GM19463 (cell line): ENCODE results near the gene IL21R.

ENCODE experiments used
- ATAC-seq: cut with Tn5 transposase; IDR thresholded peaks from one replicate; pipeline ENCODE4 v1.9.1; 2021; ENCODE audit warnings: mild to moderate bottlenecking, moderate library complexity; ENCODE audit not compliant: unreplicated experiment

Gene IL21R

DNA sequence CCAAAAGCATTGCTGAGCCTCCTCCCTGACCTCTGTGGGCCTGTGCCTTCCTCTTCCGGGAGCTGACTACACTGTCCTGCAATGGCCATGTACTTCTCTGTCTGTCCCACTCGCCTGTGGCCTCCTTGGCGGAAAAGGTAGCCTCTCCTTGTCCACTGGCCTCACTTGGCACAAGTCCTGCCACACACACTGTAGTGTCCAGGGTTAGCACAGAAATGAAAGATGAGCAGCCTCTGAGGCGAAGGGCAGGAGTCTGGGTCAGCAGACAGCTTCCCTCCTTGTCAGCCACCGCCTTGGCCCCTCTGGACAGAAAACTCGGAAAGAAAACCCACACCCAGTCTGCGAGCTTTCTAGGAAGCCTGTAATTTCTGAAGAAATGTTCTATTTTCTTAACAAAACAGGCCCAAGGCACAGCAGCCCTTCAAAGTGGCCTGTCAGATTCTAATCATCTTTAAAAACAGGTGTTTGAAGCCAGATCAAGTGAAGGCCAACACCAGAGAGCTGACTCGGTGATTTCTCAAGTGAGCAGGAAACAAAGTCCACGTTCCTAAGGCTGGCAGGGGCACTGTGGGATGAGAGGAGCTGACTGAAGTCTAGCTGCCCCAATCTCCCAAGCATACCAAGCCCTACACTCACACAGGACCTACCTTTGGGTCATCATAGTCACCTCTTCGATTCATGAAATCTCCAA, 80.6 kb downstream of the IL21R start:
- no peak for ATAC-seq

DNA sequence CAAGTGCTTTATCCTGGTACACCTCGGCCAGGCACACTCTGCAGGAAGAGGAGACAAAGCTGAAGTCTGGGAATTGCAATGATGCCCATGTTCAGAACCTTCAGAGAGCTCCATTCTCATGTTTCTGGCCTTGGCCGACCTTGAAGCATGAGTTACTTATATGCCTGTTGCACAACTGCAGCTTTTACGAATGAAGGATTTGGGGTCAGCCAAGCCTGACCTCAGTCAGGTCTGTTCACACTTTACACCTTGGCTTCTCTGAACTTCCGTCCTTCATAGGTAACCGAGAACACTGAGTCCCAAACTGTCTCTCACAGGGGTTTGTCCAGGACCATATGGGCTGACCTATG, 81.1 kb downstream of the IL21R start:
- ATAC-seq: no peak

GRCh38 chr16:27483624-27484023, 81.7 kb downstream of the IL21R start:
- ATAC-seq: no peak

DNA sequence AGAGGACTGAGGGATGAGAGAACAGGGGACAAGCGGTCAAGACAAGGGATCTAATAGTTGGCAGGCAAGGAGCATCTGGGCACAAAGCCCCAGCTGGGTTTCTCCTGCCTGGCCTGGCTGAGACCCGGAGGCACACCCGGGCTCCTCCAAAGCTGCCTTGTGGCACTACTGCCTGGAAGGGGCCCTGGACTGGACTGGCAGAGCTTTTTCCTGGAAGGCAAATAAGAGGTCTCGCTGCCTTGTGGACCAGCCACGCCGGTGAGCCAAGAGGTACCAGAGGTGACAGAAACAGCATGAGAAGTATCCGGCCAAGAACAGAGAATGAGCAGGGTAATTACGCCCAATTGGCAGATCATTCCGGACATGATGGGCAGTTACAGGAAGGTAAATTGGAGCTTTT, 83.2 kb downstream of the IL21R start:
- no peak for ATAC-seq

DNA sequence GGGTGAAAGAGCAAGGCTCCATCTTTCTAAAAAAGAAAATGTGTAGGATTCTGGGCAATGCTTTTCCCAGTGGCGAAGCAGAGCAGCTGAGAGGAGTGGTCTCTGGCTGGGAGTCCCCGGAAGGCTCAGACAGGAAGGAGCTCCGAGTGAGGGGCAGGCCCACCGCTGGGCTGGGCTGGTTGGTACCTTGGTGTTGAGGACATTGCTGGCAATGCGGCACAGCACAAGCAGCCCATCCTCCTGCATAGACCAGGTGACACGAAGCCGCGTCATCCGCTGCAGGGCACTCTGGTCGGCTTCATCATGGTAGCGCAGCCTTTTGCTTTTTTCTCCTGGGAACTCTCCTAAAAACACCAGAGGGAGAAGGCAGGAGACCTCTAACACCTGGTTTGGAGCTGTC, 83.8 kb downstream of the IL21R start:
- ATAC-seq: no peak

DNA sequence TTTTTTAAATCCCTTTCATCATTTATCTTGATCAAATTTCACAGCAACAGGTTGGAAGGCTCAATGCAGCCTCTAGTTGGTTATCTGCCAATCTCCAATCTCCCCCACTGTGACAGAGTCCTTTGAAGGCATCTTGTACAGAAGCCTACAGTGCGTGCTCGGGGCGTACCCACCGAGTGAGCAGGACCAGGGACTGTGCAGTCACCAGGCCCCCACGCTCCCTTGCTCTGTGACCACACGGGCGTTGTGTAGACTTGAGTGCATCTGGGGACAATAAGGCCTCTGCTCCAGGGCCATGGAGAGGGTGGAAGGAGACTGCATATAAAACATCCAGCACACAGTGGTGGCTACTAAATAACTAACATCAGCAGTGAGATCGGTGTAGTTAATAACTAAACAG, 84.4 kb downstream of the IL21R start:
- no peak for ATAC-seq

- no peak for ATAC-seq
These were observed 84.8 kb downstream of the IL21R start for GRCh38 chr16:27486760-27487159.

DNA sequence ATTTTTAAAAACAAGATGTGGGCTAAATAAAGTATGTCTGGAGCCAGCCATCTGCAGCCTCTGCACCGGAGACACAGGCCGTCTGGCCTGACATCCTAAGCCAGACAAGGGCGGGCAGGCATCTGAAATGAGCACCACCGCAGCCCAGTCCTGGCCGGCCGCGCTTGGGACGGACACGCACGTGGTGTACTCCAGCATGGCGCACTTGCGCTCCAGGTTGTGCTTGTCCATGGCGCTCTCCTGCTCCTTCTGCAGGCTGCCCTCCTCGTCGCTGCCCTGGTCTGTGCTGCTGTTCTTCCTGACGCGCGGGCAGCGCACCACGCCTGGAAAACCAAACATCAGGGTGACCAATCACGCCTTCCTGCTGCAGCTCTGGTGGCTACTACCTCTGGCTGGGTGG, 87.4 kb downstream of the IL21R start:
- ATAC-seq: no peak

DNA sequence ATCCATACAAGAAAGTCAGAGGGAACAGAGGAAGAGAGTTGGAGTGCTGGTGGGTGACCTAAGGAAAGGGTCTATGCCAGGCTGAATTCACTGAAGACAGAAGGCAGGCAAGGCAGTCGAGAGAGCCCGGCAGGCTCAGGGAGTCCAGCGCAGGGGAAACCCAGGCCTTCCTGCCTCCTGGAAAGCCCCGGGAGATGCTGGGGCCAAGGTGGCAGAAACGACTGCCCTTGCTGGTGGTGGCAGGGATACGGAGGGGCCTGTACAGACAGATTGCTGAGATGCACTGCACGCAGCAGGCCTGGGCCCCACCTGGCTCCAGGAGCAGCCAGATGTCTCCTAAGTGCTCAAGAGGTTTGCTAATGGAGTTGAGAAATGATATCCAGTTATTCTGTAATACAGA, 87.9 kb downstream of the IL21R start:
- no peak for ATAC-seq

DNA sequence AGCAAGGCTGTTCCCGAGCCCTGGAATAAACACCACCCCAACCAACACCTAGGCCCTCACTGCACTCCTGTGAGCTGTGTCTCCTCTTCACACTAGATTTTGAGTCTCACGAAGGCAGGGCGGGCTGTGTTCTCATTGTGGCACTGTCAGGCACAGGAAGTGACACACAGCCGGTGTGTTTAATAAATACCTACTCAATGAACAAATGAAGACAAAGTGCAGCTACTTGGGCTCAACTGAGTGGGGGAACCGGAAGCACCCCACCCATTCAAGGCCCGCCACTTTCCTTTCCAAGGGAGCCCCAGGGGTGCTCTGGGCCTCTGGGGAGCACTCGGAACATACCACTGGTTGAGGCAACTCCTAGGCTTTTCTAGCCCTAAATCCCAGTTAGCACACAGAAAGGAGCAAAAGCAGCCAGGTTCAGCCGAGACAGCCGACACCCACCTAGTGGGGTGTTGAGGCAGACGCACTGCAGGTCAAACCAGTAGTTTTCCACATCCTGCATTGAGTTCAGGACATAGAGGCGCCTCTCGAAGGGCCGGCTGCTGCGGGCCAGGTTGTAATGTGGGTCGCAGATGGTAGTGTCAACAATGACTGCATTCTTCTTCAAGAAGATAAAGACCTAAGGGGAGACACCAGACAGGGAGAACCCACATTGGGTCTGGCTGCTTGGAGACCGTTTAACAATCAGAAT, 90.1 kb downstream of the IL21R start:
- ATAC-seq: no peak

- no peak for ATAC-seq
These were observed 90.6 kb downstream of the IL21R start for GRCh38 chr16:27492588-27492979.

DNA sequence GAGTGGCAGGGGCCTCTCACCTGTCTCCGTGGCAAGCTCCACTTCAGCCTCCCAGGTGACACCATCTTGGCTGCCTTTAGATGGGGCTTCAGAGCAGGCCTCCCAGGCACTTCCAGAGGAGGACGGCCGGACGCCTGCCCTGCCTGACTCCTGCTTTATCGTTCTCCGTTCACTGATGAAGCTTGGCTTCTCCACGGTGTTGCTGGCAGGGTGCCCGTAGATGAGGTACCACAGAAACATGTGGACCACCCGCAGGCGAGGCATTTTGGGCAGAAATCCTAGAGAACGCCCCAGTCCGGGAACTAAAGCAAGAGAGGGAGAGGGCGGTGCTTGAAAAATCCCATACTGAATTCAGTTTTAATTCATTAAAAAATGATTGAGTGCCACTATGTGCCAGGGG, 93.2 kb downstream of the IL21R start:
- ATAC-seq: no peak

DNA sequence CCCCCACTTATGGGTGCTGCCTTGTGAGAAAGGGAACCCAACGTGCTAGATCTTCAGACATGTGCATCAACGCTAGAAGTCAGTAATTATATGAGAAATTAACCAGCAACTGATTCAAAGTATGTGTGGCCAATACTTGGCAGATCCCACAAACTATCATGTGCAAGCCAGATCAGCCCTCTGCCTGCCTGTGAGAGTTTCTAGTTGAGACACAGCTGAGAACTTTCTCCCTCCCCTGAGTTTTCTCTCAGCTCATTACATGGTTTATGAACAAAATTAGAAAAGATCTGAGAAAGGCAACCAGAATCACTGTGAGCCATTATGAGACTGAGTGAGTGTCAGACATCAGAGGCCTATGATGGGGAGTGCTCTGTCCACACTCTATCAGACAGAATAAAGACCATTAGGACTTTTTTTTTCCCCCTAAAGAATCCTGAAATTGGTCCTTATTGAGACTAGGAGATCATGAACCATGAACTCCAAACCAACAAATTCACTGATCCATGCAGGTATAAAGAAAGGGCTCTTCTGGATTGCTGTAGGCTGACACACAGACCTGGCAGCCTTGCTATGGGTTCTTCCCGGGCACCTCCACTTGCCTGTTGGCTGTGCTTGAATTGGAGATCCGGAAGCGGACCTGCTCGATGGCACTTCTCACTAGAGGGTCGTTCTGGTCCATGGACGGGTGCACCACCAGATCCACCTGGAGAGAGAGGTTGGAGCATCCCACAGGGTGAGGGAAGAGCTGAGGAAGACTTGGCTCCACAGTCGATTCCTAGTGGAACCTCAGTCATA, 96.3 kb downstream of the IL21R start:
- ATAC-seq: no peak

- no peak for ATAC-seq
These were observed 97.1 kb downstream of the IL21R start for GRCh38 chr16:27498916-27499658.

- no peak for ATAC-seq
These were observed 97.7 kb downstream of the IL21R start for GRCh38 chr16:27499659-27500055.

GRCh38 chr16:27500801-27501200, 98.8 kb downstream of the IL21R start:
- ATAC-seq: no peak
